Stimulated activated CD8-positive, alpha-beta memory T cell treated with anti-CD3 and anti-CD28 coated beads, Interleukin-4, amount 100 ng/mL, for 48 hours (primary cell): Measurements from ENCODE around the gene PAFAH2.
"Not testable (repeated sequence)": the region's sequence is repeated elsewhere in the genome, so short reads cannot be mapped to it uniquely, and the experiment has no call there.

Experiments used
- DNase-seq: peaks from one replicate; pipeline ENCODE4 v3.0.0-alpha.2; 2020

Gene PAFAH2

GRCh38 chr1:26009796-26010447, 12.1 kb upstream of the PAFAH2 start:
- DNase-seq = no peak

GRCh38 chr1:26006710-26007109, 8.8 kb upstream of the PAFAH2 start:
- no peak for DNase-seq

- DNase-seq = no peak
Observed at GRCh38 chr1:26005434-26006105, 7.7 kb upstream of the PAFAH2 start.

DNA sequence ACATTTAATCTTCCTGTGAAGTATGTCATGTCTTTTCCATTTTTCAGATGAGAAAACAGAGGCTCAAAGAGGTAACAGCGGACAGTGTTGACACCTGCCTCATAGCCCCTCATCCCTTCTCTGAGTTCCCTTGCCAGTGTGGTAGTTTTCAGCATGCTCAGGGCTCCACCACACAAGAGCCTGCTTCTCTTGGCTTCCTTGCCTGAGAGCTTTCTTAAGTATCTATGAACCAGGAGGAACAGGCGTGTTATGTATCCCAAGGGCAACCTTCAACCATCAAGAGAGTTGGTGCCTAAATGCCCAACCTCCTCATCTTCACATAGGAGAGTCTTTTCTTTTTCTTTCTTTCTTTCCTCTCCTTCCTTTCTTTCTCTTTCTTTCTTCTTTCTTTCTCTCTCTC, 5.9 kb upstream of the PAFAH2 start:
- DNase-seq = no peak

DNA sequence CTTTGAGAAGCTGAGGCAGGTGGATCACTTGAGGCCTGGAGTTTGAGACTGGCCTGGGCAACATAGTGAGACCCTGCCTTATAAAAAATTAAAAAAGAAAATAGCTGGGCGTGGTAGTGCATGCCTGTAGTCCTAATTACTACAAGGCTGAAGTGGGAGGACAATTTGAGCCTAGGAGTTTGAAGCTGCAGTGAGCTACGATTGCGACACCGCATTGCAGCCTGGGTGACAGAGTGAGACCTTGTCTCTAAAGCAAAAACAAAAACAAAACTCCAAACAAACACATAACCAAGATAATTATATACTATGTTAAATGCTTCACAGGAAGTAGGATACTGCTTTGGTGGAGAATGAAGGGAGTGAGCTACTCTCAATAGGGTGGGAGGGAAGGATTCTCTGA, 5.4 kb upstream of the PAFAH2 start:
- DNase-seq = no peak

- no peak for DNase-seq
Observed at GRCh38 chr1:25999041-25999800, 1.4 kb upstream of the PAFAH2 start.

DNA sequence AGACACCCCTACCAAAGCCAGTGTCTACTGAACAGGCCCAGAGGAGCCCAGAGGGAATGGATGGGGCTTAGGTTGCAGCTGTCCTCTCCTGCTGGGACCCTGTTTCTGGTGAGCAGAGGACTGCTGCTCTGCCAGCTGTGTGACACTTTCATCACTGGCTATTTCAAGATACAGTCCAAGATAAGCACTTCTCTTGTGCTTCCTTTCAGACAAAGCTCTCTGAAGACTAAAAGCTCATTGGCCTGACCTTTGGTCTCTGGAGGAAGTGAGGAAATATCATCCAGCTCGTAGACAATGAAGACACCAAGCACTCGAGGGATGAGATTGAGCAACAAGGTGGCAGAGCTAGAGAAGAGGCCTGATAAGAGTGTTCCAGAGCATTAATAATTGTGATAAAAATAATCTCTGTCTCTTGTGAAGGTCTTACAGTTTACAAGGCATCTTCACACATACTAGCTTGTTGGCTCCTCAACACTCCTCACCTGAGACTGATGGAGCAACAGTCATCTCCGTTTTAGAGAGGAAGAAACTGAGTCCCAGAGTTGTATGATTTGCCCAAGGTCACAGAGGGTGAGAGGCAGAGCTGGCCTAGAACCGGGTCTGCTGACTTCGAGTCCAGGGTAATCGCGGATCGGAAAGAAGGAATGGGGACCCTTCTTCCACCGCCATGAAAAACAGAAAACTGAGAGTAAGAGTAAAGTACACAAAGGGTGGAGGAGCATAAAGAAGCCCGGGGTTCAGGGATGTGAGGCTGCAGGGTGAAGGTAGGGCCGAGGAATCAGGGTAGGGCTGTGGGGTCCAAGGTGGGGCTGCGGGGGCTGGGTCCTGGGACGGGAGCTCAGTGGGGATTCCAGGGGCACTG, 666 bp downstream of the PAFAH2 start:
- DNase-seq = no peak

GRCh38 chr1:25994402-25995150, 3.3 kb downstream of the PAFAH2 start:
- no peak for DNase-seq

- DNase-seq = no peak
Observed at GRCh38 chr1:25993197-25993951, 4.5 kb downstream of the PAFAH2 start.

GRCh38 chr1:25992689-25993171, 5.1 kb downstream of the PAFAH2 start:
- no peak for DNase-seq

- no peak for DNase-seq
Observed at GRCh38 chr1:25991937-25992688, 5.8 kb downstream of the PAFAH2 start.

DNA sequence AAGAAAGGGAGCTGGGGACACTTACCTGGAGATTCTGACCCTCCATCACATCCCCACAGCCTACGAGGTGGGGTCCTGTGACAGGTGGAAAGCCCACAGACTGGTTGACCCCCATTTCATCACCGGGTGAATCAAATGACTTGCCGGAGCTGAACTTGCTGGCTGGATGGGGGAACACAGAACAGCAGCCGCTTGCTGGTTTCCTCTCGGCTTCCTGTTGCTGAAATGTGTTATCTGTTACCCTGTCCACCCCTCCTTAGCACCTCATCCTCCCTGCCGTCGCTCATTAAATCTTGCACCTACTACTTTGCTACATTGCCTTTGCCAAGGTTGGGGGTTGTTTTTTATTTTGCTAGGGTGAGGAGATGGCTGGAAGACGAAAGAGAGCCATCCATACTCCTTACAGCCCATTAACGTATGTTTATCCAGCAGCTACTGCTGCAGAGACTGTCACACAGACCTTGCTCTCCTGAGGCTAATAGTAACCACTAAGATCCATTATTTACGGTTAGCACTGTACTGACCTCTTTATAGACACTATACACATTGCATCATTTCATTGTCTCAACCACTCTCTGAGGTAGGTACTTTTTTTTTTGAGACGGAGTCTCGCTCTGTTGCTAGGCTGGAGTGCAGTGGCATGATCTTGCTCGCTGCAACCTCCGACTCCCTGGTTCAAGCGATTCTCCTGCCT, 7.0 kb downstream of the PAFAH2 start:
- peak; percentile 57 for DNase-seq

DNA sequence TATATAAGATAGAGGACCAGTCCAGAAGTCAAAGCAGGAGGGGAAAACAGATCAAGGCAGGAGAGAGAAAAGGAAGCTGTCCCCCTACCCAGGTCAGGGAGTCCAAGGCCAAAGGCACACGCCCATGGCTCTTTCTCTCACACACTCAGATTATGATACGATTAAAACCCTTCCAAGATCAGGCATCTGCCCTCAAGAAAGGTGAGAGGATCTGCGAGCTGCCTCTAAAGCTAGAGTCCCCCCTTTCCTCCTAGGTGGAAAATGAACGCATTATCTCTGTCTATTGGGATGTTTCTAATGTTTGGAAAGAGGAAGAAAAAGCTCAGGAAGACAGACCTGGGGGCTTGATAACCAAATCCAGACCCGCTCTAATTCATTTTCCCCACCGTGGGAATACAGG, 7.6 kb downstream of the PAFAH2 start:
- DNase-seq = no peak

DNA sequence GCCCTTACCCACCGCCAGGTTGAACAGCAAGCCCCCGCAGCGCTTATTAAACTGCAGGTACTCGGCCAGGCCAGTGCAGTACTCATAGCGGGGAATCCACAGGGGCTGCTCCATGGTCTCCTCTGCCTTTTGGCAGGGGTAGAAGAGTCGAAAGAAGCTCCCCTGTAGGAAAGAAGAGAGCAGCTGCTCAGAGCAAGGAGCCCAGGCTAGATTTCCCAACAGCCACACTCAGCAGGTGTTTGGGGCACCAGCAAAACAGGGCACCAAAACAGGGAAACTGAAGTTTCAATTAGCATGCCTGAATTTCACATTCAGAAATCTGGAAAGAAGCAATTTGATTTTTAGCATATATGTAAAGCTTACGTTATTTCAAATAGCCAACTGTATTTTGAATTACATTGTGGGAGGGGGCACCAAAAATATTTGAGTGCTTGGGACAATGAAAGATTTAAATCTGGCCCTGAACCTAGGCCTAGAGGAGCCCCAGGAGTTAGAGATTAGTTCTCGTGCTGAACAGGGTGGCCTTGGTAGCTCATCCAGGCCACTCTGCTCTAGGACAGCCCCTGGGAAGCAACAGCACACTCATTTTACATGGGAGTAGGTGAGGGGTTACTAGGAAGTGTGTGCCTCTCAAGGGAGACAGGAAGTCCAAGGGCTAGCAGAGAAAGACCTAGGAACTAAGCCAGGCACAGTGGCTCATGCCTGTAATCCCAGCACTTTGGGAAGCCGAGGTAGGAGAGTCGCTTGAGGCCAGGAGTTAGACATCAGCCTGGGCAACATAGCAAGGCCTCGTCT, 8.2 kb downstream of the PAFAH2 start:
- DNase-seq = no peak

GRCh38 chr1:25987951-25988350, 9.9 kb downstream of the PAFAH2 start:
- no peak for DNase-seq

- DNase-seq = not testable (repeated sequence)
Observed at GRCh38 chr1:25986773-25987172, 11.1 kb downstream of the PAFAH2 start.

DNA sequence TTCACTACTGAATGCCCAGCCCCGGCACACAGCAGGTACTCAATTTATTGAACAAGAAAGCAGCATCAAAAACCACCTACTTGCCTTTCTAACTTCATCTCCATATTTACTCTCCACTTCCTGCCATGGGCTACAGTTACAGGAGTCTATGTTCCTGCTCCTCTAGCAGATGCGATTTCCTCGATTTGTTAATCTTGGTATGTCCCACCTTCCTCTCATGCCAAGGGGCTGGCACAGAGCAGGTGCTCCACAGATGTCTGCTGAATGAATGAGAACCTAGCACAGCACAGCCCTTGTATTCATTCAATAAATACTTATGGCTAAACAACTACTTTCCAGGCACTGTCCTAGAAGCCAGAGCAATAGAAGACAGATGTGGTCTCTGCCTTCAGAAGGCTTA, 12.2 kb downstream of the PAFAH2 start:
- DNase-seq = no peak

DNA sequence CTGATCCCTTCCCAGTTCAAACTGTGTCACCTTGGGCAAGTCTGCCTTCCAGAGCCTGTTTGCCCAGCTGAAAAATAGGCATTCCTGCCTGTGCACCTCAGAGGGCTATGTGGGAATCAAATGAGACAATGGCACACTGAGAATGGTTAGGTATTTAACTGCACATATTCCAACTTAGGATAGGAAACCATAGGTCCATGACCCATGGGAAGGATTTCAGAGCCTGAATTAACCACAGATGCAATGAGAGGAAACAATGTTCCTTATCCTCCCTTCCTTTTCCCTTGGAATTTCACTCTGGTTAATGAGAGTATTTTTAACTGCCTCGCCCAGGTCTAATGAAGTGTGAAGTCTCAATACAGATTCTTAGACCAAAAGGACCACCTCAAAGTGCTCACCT, 12.7 kb downstream of the PAFAH2 start:
- DNase-seq = no peak

DNA sequence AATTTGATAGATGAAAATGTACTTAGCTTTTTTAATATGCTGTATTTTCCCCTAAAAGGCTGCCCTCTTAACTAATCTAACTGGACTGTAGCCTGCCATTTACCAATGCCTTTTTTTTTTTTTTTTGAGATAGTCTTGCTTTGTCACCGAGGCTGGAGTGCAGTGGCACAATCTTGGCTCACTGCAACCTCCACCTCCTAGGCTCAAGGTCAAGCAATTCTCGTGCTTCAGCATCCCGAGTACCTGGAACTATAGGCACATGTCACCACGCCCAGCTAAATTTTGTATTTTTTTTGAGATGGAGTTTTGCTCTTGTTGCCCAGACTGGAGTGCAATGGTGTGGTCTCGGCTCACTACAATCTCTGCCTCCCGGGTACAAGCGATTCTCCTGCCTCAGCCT, 18.7 kb downstream of the PAFAH2 start:
- no peak for DNase-seq
